H9 (cell line): ENCODE data around the gene SBF1. TPM values are rescaled to one million over a fixed set of nuclear protein-coding genes. Genes with fewer than 3 reads are reported as not detected.

ENCODE experiments used
- DNase-seq: peaks from one replicate; pipeline ENCODE4 v3.0.0-alpha.2; 2017
- H2AFZ ChIP-seq: one replicate; pipeline ENCODE4 v1.6.1; 2013; ENCODE audit warnings: mild to moderate bottlenecking, low read length, control low read depth, moderate library complexity
- H2AK5ac ChIP-seq: 2 replicates; pipeline ENCODE4 v1.6.1; 2013; ENCODE audit warnings: low read length, control low read depth, mixed read lengths; ENCODE audit not compliant: insufficient read length
- H2BK120ac ChIP-seq: one replicate; pipeline ENCODE4 v1.6.1; 2013; ENCODE audit warnings: low read depth, mild to moderate bottlenecking, low read length, control low read depth, inconsistent platforms; ENCODE audit not compliant: poor library complexity, severe bottlenecking
- H2BK12ac ChIP-seq: 2 replicates; pipeline ENCODE4 v1.6.1; 2013; ENCODE audit warnings: low read length, control low read depth, mixed read lengths, low read depth; ENCODE audit not compliant: insufficient read length
- H2BK15ac ChIP-seq: 2 replicates; pipeline ENCODE4 v1.6.1; 2013; ENCODE audit warnings: low read depth, low read length, control low read depth
- H2BK20ac ChIP-seq: one replicate; pipeline ENCODE4 v1.6.1; 2013; ENCODE audit warnings: low read depth, mild to moderate bottlenecking, low read length, control low read depth, inconsistent platforms; ENCODE audit not compliant: poor library complexity, severe bottlenecking
- H2BK5ac ChIP-seq: 2 replicates; pipeline ENCODE4 v1.6.1; 2013; ENCODE audit warnings: low read length, control low read depth, mixed read lengths; ENCODE audit not compliant: insufficient read length
- H3K14ac ChIP-seq: 2 replicates; pipeline ENCODE4 v1.6.1; 2013; ENCODE audit warnings: low read length, control low read depth; ENCODE audit not compliant: insufficient read depth
- H3K18ac ChIP-seq: 2 replicates; pipeline ENCODE4 v1.6.1; 2013; ENCODE audit warnings: low read depth, mild to moderate bottlenecking, mixed read lengths, low read length, control low read depth; ENCODE audit not compliant: insufficient read length
- H3K23ac ChIP-seq: 2 replicates; pipeline ENCODE4 v1.6.1; 2013; ENCODE audit warnings: low read length, control low read depth, mixed read lengths, low read depth; ENCODE audit not compliant: insufficient read length
- H3K23me2 ChIP-seq: 2 replicates; pipeline ENCODE4 v1.6.1; 2013; ENCODE audit warnings: low read depth, mild to moderate bottlenecking, mixed read lengths, low read length, control low read depth; ENCODE audit not compliant: insufficient read length, poor library complexity, severe bottlenecking
- H3K27ac ChIP-seq: 2 replicates; pipeline ENCODE4 v1.5.1; 2013; ENCODE audit warnings: low read length, control low read depth, mixed read lengths, low read depth; ENCODE audit not compliant: insufficient read length
- H3K27me3 ChIP-seq: 2 replicates; pipeline ENCODE4 v1.6.1; 2013; ENCODE audit warnings: low read length, control low read depth, inconsistent platforms; ENCODE audit not compliant: insufficient read depth
- H3K4ac ChIP-seq: 2 replicates; pipeline ENCODE4 v1.6.1; 2013; ENCODE audit warnings: low read depth, mild to moderate bottlenecking, control low read depth, inconsistent platforms, low read length, moderate library complexity
- H3K4me1 ChIP-seq: 2 replicates; pipeline ENCODE4 v1.6.1; 2013; ENCODE audit warnings: low read length, control low read depth, inconsistent platforms; ENCODE audit not compliant: insufficient read depth
- H3K4me2 ChIP-seq: 2 replicates; pipeline ENCODE4 v1.6.1; 2013; ENCODE audit warnings: low read length, control low read depth, mixed read lengths; ENCODE audit not compliant: insufficient read length, insufficient read depth
- H3K56ac ChIP-seq: 2 replicates; pipeline ENCODE4 v1.6.1; 2013; ENCODE audit warnings: low read depth, mild to moderate bottlenecking, mixed read lengths, low read length, control low read depth; ENCODE audit not compliant: insufficient read length
- H3K79me1 ChIP-seq: 2 replicates; pipeline ENCODE4 v1.6.1; 2013; ENCODE audit warnings: low read depth, mild to moderate bottlenecking, moderate library complexity, low read length, control low read depth, inconsistent platforms; ENCODE audit not compliant: insufficient read depth, poor library complexity, severe bottlenecking
- H3K79me2 ChIP-seq: 2 replicates; pipeline ENCODE4 v1.6.1; 2013; ENCODE audit warnings: low read length, control low read depth, inconsistent platforms; ENCODE audit not compliant: insufficient read depth
- H3K9ac ChIP-seq: 2 replicates; pipeline ENCODE4 v1.6.1; 2013; ENCODE audit warnings: low read length, control low read depth, mixed read lengths; ENCODE audit not compliant: insufficient read length; ENCODE audit errors: extremely low read depth
- H3K9me3 ChIP-seq: one replicate; pipeline ENCODE4 v1.6.1; 2013; ENCODE audit warnings: low read depth, low read length, inconsistent platforms; ENCODE audit not compliant: control insufficient read depth
- H3T11ph ChIP-seq: one replicate; pipeline ENCODE4 v1.6.1; 2013; ENCODE audit warnings: mild to moderate bottlenecking, low read length, control low read depth, inconsistent platforms
- H4K20me1 ChIP-seq: one replicate; pipeline ENCODE4 v1.6.1; 2013; ENCODE audit not compliant: control insufficient read depth, insufficient read length, insufficient read depth
- H4K5ac ChIP-seq: 2 replicates; pipeline ENCODE4 v1.6.1; 2013; ENCODE audit warnings: low read depth, mild to moderate bottlenecking, mixed read lengths, low read length, control low read depth; ENCODE audit not compliant: insufficient read length
- H4K8ac ChIP-seq: replicated peaks from 2 replicates; pipeline ENCODE4 v1.6.1; 2013; ENCODE audit warnings: low read length, control low read depth, mixed read lengths, low read depth; ENCODE audit not compliant: insufficient read length
- H4K91ac ChIP-seq: 2 replicates; pipeline ENCODE4 v1.6.1; 2013; ENCODE audit warnings: low read depth, mild to moderate bottlenecking, moderate library complexity, mixed read lengths, low read length, control low read depth; ENCODE audit not compliant: insufficient read length
- H3K27ac Mint-ChIP-seq, 3 experiments: 2 replicates in 2 of 3; 3 replicates in 1 of 3; pipeline ENCODE4 v1.8.0; 2020 to 2021; ENCODE audit warnings: mixed read lengths in 3 of 3, mild to moderate bottlenecking in 1 of 3, moderate library complexity in 1 of 3
- H3K27me3 Mint-ChIP-seq: 2 replicates; pipeline ENCODE4 v1.8.0; 2021; ENCODE audit warnings: low read depth, mild to moderate bottlenecking, moderate library complexity, mixed read lengths
- H3K36me3 Mint-ChIP-seq, 3 experiments: 2 replicates in 2 of 3; 3 replicates in 1 of 3; pipeline ENCODE4 v1.8.0; 2020 to 2021; ENCODE audit warnings: low read depth in 3 of 3, mixed read lengths in 3 of 3; ENCODE audit not compliant: insufficient read depth in 1 of 3
- H3K4me1 Mint-ChIP-seq, 2 experiments: 2 replicates each; pipeline ENCODE4 v1.8.0; 2020; ENCODE audit warnings: mixed read lengths in 2 of 2
- H3K4me3 Mint-ChIP-seq, 2 experiments: 2 replicates in 1 of 2; 3 replicates in 1 of 2; pipeline ENCODE4 v1.8.0; 2020 to 2021; ENCODE audit warnings: mild to moderate bottlenecking in 2 of 2, mixed read lengths in 2 of 2, moderate library complexity in 1 of 2
- H3K9me3 Mint-ChIP-seq, 2 experiments: 2 replicates in 1 of 2; 3 replicates in 1 of 2; pipeline ENCODE4 v1.8.0; 2020; ENCODE audit warnings: mild to moderate bottlenecking in 2 of 2, mixed read lengths in 2 of 2, moderate library complexity in 1 of 2
- CTCF ChIP-seq: fragments of 200-600 bp; sonication (generic); conservative IDR thresholded peaks from 3 replicates; pipeline ENCODE4 v1.8.0; 2021; ENCODE audit warnings: antibody characterized with exemption, mild to moderate bottlenecking
- WGBS: extraction: QIAGEN DNeasy Blood & Tissue Kit; methylation state at CpG from one replicate; pipeline ENCODE4 v1.1.7; 2013; ENCODE audit warnings: missing lambda C conversion rate, low lambda C conversion rate, mixed read lengths; ENCODE audit not compliant: insufficient read length; ENCODE audit errors: extremely low coverage; 5-methylcytosine and 5-hydroxymethylcytosine counted together
- total RNA-seq: library from RNA; stranded (reverse); gene quantifications from 2 replicates; pipeline ENCODE4 v1.2.1, GENCODE V29; 2021

The SBF1 gene
- total RNA-seq, 1 experiment from 2014 or later = 69.8 TPM

GRCh38 chr22:50419116-50419515, 55.7 kb downstream of the SBF1 start:
- DNase-seq = no peak

More at GRCh38 chr22:50419116-50419515, 55.7 kb downstream of the SBF1 start:
- Histone ChIP-seq H3K27ac (no peak overlapping the region), H2AK5ac (no peak overlapping the region), H2BK5ac (no peak overlapping the region), H3K23me2 (no peaks in the 10 kb centered on the region), H3K27me3 (no peaks in the 10 kb centered on the region), H3K79me2 (no peaks in the 10 kb centered on the region), H3K4ac (no peak overlapping the region), H2BK20ac (no peak overlapping the region), H3K14ac (no peak overlapping the region), H2AFZ (no peak overlapping the region), H4K5ac (no peak overlapping the region), H3K23ac (no peak overlapping the region), H3K4me1 (no peaks in the 10 kb centered on the region), H3K9me3 (no peaks in the 10 kb centered on the region), H4K8ac (no peak overlapping the region), H3K18ac (no peak overlapping the region), H2BK12ac (no peak overlapping the region), H2BK15ac (no peak overlapping the region), H3K4me2 (no peak overlapping the region), H3K9ac (no peak overlapping the region), H4K91ac (no peak overlapping the region), H3K56ac (no peak overlapping the region), H2BK120ac (no peak overlapping the region), H3K79me1 (no peaks in the 10 kb centered on the region), H4K20me1 (no peaks in the 10 kb centered on the region), H3T11ph (no peak overlapping the region)
- no peaks in the 10 kb centered on the region for H3K4me1 Mint-ChIP-seq
- H3K4me3 Mint-ChIP-seq = no peak overlapping the region
- no peaks in the 10 kb centered on the region for H3K27me3 Mint-ChIP-seq
- no peak overlapping the region for H3K27ac Mint-ChIP-seq
- TF ChIP-seq CTCF = no peak
- no CpG with 5 or more reads among the region's 9 CpGs for WGBS
- H3K9me3 Mint-ChIP-seq = no peaks in the 10 kb centered on the region
- peaks cover 24 to 78% (median 74%) of the 10 kb centered on the region in 3 experiments; a peak in 6 of 7 replicates for H3K36me3 Mint-ChIP-seq
